ENCODE data around the gene DPP10.
"Not testable (repeated sequence)": the region's sequence is repeated elsewhere in the genome, so short reads cannot be mapped to it uniquely, and the experiment has no call there.

The DPP10 gene

DNA sequence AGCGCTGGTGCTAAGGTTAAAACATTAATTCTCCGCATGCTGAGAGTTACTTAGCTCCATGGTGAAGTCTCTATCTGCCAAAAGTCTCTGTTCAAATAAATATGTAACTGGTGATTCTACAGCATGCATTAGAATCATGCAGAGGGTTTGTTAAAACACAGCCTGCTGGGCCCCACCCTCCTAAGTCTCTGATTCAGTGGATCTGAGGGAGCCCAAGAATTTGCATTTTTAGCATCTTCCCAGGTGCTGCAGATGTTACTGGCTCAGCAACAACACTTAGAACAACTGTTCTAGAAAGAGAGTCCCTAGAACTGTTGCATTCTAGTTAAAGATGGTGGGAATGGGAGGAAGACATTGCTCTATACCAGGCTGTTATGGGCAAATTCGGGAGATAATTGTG lies 73.4 kb downstream of the DPP10 start:
- no peak for DNase-seq (ENCODE audit: low read depth)

DNA sequence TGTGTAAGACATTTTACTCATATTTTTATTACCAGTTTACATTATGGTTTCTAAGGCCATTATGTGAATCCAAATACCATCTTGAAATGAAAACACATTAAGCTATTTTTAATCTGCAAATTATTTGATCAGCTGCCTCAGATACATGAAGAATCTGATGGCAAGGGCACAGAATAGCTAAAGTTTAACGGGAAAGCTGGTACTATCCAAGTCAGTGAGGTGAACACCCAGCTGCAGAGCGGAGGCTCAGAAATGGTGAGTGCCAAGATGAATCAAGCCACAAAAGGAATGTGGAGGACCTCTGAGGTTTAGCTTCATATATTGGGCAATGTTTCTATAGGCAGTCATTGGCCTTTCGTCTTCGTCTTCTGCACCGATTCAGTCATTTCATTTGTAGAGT lies 75.1 kb downstream of the DPP10 start:
- DNase-seq (ENCODE audit: low read depth), result no peak

DNA sequence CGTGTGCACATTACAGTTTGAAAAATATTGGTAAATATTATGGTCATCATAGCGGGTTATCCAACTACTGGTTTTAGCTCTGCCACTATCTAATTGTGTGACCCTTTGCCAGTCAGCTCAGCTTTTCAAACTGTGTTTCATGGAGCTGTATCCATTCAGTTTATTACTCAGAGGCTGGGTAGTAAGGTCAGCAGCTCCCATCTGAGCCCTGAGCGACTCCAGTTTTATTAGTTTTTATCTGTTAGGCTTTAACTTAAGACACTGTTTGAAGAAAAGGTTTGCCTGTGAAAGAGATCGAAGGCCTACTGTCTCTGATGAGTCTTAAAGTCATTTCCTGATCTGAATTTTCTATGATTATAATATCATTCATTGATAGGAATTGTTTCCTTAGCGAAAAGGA lies 76.3 kb downstream of the DPP10 start:
- DNase-seq (ENCODE audit: low read depth), result no peak

DNA sequence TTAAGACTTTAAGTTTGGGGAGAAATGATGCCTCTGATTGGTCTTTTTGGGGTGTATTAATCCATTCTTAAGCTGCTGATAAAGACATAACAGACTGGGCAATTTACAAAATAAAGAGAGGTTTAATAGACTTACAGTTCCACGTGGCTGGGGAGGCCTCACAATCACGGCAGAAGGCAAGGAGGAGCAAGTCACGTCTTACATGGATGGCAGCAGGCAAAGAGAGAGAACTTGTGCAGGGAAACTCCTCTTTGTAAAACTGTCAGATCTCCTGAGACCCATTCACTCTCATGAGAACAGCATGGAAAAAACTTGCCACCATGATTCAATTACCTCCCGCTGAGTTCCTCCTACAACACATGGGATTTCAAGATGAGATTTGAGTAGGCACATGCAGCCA lies 80.2 kb downstream of the DPP10 start:
- not testable (repeated sequence) for DNase-seq (ENCODE audit: low read depth)

DNA sequence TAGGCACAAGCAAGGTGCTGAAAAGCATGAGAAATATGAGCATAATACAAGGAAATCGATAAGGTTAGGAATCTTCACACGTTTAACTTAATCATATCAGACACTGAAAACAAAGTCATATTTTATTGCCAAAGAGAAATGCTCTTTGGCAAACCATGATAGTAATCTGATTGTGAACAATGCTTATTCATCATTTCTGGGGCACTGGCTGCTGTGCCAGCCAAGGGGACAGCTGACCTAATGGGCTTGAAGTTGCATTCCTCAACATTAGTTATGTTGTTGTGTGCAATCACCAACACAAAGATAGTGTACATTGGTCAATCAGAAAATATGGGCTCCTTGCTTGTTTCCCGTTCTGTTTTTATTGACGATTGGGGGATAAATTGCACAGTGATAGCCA lies 83.5 kb downstream of the DPP10 start:
- DNase-seq (ENCODE audit: low read depth), result no peak

DNA sequence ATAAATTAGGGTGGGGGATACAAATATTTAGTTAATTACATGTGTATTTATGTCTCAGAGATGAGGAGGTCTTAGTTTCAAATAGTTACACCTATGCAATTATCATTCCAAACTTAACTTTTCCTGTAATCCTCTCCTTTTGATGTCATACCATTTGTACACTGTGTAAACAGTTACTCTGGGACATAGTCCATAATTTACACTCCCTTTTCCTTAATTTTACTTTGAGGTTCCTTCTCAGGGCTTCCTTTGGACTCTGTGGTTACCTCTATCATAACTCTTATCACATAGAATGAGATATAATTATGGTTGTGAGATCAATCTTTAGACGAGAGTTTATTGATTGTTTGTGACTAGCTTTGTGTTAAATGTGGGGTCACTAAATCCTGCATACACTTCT lies 84.4 kb downstream of the DPP10 start:
- no peak for DNase-seq (ENCODE audit: low read depth)

DNA sequence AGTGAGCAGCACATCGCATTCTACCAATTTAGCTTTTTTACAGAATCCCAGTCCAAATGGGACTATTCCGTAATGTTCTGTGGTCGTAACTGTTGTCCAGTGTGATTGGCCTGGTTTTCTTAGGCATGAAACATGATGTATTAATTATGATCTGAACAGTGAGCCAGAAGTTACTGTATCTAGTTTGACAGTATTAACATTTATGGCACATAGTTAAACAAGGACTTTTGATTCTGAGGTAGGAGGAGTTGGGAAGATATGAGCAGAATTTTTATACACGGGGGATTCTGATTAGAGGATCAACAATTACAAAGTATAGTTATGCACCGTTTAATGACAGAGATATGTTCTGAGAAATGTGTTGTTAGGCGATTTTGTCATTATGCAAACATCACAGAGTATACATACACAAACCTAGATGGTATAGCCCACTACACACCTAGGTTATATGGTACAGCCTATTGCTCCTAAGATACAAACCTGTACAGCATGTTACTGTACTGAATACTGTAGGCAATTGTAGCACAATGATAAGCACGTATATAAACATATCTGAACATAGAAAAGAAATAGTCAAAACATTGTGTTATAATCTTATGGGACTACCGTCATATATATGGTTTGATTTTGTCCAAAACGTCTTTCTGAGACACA lies 85.0 kb downstream of the DPP10 start:
- no peak for DNase-seq (ENCODE audit: low read depth)

DNA sequence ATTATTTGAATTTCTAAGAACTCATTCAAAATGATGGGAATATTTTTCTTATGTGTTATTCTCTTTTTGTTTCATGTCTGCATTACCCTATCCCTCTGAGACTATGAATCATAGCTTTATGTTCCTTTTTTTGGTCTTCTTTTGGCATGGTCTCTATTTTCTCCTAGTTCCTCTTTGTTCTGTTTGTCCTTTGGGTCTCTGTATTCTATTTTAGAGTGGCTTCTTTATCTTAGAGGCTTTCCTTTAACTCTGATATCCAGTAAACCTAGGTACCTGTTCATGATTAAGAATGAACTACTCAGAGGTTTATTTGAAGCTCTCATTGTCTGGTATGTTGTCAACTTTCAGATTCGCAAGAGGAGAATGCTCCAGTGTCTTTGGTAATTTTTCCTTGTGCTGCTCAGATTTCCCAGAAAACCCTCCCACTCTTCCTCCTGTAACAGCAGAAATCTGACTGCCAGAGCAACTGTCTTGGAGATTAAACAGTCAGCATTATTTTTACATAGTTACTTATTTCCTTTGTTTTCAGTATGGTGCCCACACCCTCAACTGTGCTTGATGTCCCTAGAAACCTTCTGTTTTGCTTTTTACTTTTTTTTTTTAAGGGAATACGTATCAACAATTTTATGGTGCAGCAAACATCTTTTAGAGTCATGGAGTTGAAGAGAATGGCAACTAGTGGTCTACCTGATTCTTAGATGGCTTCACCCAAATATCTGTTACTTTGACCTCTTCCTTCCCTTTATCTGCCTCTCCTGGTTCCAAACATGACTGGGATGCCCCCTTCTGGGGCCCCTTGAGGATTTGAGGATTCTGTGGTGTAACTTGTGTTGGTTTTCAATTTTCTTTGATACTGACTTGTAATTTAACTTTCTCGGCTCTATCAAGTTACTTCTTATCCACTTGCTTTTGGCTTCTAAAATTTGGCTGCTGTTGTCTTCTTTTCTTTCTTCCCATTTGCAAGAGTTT lies 92.0 kb downstream of the DPP10 start:
- no peak for DNase-seq (ENCODE audit: low read depth)

DNA sequence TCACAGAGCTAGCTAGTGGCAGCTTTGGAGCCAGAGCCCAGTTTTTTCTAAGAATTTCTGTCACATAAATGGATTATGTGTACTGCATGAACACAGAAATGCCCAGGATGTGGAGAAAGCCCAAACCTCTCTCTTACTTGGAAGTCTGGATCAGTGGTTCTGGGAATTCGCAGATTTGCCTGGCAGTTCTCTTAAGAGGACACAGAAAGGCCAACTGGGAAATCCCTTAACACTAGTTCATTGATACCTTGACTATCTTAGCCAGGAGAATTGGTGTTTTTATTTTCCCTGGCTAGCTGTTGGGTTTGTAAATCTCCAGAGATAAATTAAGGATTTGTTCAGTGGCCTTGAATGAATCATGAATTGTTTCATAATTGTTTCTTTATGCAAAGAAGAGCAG lies 95.3 kb downstream of the DPP10 start:
- no peak for DNase-seq (ENCODE audit: low read depth)

DNA sequence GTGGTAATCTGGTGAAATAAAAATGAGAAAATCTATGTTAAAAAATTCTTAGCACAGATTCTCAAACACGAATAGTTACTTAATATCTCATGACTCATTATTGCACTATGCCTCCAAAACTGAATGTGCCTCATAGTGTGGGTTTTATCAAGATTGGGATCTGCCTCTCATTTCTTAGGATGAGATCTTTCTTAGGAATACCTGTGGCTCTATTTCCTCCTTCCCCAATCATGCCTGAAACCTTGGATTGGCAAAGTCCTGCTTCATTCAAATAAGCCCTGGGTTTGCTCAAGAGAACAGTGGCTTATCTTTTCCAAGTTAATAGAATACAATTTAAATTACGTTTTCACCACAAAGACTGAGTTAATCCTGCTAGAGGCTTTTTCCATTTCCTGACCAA lies 100.3 kb downstream of the DPP10 start:
- no peak for DNase-seq (ENCODE audit: low read depth)

DNA sequence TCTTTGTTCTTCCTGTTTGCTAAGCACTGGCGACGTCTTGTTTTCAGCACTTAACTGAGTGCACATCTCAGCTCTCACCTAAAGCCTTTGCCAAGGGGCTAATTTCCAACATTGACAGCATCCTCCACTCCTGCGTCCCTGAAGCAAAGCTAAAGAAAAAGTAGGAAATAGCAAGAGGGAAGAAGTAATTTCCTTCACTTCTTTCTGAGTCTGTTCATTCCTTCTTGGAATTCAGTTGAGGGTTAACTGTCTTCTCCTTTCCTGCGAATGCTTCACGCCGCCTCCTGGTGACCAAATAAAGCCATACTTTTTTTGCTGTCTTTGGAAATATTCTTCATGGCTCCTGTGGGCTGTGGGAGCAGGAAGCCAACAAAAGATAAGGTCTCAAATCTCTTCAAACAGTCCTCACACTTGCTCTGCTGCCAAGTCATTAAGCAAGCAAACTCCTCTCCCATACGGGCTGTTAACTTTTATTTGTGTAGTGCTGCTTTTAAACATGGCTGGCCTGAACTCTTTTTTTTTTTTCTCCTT lies 100.9 kb downstream of the DPP10 start:
- no peak for DNase-seq (ENCODE audit: low read depth)

DNA sequence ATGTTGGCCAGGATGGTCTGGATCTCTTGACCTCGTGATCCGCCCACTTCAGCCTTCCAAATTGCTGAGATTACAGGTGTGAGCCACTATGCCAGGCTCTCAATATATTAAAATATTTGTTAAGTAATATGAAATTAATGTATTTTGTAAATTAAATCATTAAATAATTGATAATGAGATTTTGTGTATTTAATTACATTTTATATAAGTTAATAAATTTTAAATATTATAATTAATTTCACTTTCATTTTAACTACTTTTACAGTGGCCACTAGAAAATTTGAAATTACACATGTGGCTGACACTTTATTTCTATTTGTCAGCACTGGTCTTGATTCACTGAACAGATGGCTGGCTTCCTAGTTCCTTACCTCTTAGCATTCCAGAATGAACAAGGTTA lies 102.6 kb downstream of the DPP10 start:
- no peak for DNase-seq (ENCODE audit: low read depth)

DNA sequence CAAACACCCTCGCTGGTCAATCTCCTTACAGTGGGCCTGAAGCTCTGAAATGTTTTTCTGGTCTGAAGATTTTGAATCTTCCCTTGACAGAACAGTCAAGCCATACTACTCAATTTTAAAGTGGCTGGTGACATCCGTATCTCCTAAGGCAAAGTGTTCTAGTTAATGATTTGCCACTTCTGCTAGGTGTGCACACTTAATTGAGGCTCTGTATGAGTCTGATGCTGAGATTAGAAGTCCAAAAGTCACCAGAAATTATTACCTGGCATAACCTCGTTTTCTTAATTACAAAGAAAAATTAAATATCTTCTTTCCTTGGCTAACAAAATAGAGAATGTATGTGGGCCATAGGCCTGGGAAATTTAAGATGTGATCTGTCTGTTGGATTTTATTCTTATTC lies 104.1 kb downstream of the DPP10 start:
- no peak for DNase-seq (ENCODE audit: low read depth)

DNA sequence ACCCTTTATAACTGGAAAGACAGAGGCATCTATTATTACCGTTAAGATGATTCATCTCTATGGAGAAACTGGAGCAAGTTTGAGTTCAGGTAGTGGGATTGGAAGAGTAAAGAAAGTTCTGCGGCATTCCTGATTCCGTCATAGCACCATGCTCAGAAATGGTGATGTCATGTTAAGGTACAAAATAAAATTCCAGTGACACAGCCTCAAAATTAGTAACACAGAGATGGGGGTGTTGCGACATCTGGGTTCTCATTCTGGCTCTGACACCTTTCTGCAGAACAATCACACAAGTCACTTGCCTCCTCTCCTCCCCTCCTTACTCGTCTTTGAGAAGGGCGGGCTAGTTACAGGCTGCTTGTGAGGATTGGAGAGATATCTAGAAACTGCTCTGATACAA lies 105.7 kb downstream of the DPP10 start:
- no peak for DNase-seq (ENCODE audit: low read depth)

DNA sequence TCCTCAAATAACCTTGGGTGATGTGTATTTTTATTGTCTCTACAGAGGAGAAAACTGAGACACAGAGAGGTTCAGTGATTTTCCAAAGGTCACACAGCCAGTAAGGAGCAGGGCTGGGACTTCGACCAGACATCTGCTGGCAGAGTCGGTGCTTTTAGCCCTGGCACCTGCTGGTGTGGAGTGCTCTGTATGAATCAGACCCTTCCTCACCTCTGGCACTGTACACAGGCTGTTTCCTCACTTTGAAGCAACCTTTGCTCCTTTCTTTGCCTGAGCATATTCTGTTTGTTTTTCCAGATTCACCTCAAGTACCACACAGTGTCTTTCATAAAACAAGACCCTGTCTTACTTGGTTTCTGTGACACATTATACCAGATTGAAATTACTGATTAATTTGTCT lies 107.9 kb downstream of the DPP10 start:
- DNase-seq (ENCODE audit: low read depth), result no peak

DNA sequence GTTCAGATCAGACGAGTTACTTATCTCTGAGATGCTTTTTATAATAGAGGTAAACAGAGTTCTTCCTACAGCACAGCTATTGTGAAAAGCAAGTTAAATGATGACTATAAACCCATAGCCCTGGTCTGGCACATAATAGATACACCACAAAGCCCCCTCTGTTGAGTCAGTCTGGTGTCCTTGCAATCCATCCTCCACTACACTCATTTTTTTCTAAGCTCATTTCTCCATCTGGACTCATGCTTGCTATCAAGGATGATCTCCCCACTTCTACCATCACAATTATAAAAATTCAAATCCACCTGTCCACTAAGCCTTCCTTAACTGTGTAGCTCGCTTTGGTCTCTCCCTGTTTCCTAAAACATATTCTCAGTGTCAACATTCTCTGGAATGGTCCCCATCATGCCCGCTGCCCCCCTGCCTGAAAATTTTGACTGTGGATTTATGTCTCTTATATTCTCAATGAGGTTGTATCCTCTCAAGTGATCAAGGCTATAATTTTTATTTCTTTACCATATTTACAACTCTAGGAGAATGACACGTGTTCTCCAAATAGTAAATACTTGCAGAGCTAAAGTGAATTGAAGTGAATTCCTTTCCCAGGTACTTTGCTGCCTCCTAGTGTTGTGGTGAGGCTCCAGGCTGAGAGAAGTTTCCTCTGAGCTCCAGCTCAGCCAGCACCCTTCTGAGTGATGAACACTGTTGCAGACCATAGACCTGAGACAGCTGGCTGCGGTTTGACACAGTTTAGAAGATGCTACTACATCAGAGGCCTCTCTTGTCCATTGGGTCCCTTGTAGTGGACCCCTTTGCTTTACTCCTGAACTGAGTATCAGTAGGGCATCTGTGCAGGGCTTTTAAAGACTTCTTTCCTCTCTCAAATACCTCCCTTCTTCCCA lies 108.7 kb downstream of the DPP10 start:
- no peak for DNase-seq (ENCODE audit: low read depth)

DNA sequence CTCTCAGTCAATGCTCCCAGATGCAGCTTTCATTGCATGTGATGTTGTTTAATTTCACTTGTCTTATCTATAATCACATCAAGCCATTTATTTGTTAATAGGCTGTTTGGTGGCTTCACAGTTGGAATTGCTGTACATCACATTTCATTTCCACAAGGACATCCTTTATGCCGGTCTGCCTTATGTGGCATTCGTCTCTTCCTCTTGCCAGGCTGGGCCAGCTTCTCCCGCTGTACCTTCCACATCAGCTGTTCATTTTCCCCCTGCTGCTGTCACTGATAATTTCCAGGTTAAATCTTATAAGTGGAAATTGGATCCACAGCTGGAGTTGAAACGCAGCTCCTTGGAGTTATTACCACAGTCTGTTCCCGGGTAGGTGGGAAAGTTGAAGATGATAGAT lies 110.6 kb downstream of the DPP10 start:
- DNase-seq (ENCODE audit: low read depth), result no peak

DNA sequence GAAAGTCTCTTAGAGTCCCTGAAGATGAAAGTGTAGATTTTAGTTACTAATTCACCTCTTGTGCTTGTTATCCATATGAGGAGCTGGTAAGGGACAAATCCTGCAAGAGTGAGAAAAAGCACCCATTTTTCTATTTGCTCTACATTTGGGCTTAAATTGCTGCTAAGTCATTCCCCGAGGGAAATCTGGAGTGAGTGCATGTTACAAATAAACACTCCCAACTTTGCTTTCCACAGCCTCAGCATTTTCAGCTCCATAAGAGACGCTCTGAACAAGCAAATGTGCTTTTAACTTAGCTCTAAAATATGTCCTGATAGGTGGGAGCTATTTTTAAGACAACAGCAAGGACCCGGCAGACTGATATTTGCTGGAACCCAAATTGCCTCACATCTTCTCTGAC lies 126.7 kb downstream of the DPP10 start:
- no peak for DNase-seq (ENCODE audit: low read depth)

DNA sequence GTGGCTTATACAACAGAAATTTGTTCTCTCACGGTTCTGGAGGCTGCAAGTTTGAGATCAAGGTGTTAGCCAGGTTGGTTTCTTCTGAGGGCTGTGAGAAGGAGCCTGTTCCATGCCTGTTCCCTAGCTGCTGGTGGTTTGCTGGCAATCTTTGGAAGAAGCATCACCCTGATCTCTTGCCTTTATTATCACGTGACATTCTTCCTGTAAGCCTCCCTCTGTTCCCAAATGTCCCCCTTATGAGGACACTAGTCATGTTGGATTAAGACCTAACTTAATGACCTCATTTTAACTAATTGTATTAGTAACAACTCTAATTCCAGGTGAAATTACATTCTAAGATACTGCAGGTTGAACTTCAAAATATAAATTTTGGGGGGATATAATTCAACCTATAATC lies 135.2 kb downstream of the DPP10 start:
- DNase-seq (ENCODE audit: low read depth), result no peak

DNA sequence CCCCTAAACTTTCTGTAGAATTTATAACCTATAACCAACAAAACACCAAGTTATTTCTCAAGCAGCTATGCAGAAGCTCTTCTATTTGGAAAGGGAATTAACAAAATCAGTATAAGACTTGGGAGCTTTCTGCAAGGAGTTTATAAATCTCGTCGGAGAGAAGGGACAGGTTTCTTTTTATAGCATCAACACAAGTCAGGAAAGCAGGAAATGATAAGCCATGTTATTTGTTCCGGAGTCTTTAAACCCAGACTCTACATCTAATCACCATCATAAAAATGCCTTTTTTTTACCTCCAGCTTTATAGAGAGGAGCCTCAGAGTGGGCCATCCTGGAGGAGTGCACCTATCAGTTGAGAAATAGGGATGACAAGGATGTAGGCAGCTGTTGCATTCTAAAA lies 137.1 kb downstream of the DPP10 start:
- DNase-seq (ENCODE audit: low read depth), result no peak

DNA sequence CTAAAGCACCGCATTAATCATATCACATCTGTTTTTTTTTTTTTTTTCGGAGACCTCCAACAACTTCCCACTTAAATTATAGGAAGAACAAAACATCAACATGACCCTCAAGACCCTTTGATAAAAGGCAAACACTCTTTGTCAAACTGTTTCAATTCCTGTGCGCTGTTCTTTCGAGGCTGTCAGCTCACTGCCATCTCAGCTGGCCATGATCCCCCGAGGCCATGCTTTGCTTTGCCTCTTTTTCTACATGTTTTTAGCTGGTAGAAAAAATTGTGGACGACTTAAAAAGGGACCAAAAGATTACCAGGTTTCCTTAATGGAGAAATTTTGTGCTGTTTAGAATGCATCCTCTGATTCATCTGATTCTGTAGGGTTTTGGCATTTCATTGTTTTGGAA lies 138.2 kb downstream of the DPP10 start:
- DNase-seq (ENCODE audit: low read depth), result no peak

DNA sequence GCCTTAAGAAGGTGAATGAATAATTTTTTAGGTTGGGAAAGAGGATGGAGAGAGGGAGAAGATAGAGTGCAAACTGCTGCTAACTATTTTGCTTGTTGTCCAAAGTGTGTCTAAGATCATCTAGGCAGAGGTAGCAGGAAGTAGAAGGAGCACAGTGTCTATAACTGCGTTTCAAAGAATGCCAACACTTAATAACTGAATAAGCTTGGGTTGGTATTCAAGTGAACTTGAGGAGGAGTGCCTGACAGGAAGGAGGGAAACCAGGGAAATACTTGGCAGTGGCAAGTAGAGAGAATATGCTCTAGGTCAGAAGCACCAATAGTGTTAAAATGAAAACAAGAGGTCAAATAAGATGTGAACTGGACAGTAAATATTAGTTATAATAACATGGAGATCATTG lies 155.9 kb downstream of the DPP10 start:
- no peak for DNase-seq (ENCODE audit: low read depth)
